Measurements from ENCODE around the gene IRX6.

IRX6 gene

DNA sequence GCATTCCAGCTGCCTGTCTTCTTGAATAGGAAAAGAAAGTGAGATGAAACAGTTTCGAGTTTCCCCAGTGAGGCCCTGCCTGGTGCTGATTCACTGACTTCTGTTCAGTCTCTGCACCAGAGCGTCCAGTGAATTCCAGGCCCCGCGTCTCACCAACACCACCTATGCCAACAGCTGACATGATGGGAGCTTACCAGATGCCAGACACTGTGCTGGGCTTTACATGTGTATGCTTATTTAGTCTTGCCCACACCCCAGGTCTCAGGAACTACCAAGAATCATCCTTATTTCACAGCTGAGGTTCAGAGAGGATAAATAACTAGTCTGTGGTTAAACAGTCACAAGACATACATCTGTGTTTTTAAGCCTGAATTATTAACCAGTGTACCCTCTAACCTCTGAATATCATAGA is 29.1 kb upstream of the IRX6 start:
- Histone ChIP-seq H3K36me3 (ENCODE audit: insufficient read depth, low read length) (no peaks in the 10 kb centered on the region), H3K9me3 (ENCODE audit: insufficient read depth, low read depth, low read length) (no peaks in the 10 kb centered on the region; the same call in 1 of the 2 replicates), H4K20me1 (ENCODE audit: insufficient read depth, low read length, poor library complexity, severe bottlenecking) (no peaks in the 10 kb centered on the region), H3K79me2 (ENCODE audit: insufficient read depth, low read length) (no peaks in the 10 kb centered on the region), H3K4me1 (ENCODE audit: insufficient read depth, low read length, poor library complexity, severe bottlenecking) (peaks cover 11% of the 10 kb centered on the region), H3K9me2 (replicated peaks; ENCODE audit: low read depth, low read length) (no peaks in the 10 kb centered on the region), H3F3A (ENCODE audit: low read depth) (no peaks in the 10 kb centered on the region), H3K27me3 (ENCODE audit: insufficient read depth, low read length, poor library complexity, severe bottlenecking) (no peaks in the 10 kb centered on the region), H3K4me3 (ENCODE audit: low read length, poor library complexity, severe bottlenecking) (no peak overlapping the region), H3K9ac (ENCODE audit: low read depth, low read length, poor library complexity, severe bottlenecking) (no peak overlapping the region), H2AFZ (ENCODE audit: low read length) (no peak overlapping the region), H3K4me2 (ENCODE audit: low read depth, low read length, poor library complexity, severe bottlenecking) (no peak overlapping the region)
- no peak for TF ChIP-seq EZH2phosphoT487 (IDR thresholded peaks at IDR 0.05; ENCODE audit: borderline replicate concordance)
- TF ChIP-seq, protein P1, sequence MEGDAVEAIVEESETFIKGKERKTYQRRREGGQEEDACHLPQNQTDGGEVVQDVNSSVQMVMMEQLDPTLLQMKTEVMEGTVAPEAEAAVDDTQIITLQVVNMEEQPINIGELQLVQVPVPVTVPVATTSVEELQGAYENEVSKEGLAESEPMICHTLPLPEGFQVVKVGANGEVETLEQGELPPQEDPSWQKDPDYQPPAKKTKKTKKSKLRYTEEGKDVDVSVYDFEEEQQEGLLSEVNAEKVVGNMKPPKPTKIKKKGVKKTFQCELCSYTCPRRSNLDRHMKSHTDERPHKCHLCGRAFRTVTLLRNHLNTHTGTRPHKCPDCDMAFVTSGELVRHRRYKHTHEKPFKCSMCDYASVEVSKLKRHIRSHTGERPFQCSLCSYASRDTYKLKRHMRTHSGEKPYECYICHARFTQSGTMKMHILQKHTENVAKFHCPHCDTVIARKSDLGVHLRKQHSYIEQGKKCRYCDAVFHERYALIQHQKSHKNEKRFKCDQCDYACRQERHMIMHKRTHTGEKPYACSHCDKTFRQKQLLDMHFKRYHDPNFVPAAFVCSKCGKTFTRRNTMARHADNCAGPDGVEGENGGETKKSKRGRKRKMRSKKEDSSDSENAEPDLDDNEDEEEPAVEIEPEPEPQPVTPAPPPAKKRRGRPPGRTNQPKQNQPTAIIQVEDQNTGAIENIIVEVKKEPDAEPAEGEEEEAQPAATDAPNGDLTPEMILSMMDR (conservative IDR thresholded peaks at IDR 0.05; ENCODE audit: low read length): no peak

DNA sequence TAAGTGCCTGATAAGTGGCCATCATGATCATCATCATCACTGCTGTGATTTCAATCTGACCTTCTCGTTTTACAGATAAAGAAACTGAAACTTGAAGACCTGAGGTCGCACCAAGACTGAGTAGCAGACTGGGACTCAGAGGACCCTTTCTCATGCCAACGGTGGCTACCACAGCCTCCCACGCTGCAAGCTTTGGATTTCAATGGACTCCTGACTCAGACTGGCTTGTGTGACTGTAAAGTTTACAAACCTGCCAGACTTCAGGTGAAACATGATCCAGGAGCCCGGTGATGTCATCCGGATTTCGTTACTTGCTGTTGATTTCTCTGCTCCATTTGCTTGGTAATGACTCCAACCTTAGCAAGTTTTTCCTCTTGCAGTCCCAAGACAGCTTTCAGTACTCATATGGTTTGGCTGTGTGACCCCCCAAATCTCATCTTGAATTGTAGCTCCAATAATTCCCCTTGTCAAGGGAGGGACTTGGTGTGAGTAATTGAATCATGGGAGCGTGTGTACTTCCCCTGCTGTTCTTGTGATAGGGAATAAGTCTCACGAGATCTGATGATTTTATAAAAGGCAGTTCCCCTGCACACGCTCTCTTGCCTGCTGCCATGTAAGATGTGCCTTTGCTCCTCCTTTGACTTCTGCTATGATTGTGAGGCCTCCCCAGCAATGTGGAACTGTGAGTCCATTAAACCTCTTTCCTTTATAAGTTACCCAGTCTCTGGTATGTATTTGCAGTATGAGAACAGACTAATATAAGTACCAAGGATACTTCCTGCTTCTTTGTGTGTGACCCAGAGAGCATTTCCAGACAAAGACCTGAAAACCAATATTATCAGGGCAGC is 26.7 kb upstream of the IRX6 start:
- TF ChIP-seq, protein P1 (conservative IDR thresholded peaks at IDR 0.05; ENCODE audit: low read length): no peak
- TF ChIP-seq EZH2phosphoT487 (IDR thresholded peaks at IDR 0.05; ENCODE audit: borderline replicate concordance): no peak
- Histone ChIP-seq H3K36me3 (ENCODE audit: insufficient read depth, low read length) (no peaks in the 10 kb centered on the region), H3K4me2 (ENCODE audit: low read depth, low read length, poor library complexity, severe bottlenecking) (no peak overlapping the region), H3K9me2 (replicated peaks; ENCODE audit: low read depth, low read length) (no peaks in the 10 kb centered on the region), H3K79me2 (ENCODE audit: insufficient read depth, low read length) (no peaks in the 10 kb centered on the region), H2AFZ (ENCODE audit: low read length) (no peak overlapping the region), H3K4me1 (ENCODE audit: insufficient read depth, low read length, poor library complexity, severe bottlenecking) (peaks cover 11% of the 10 kb centered on the region), H3K4me3 (ENCODE audit: low read length, poor library complexity, severe bottlenecking) (no peak overlapping the region), H3K9ac (ENCODE audit: low read depth, low read length, poor library complexity, severe bottlenecking) (no peak overlapping the region), H3K27me3 (ENCODE audit: insufficient read depth, low read length, poor library complexity, severe bottlenecking) (no peaks in the 10 kb centered on the region), H3F3A (ENCODE audit: low read depth) (no peaks in the 10 kb centered on the region), H3K9me3 (ENCODE audit: insufficient read depth, low read depth, low read length) (no peaks in the 10 kb centered on the region; the same call in 1 of the 2 replicates), H4K20me1 (ENCODE audit: insufficient read depth, low read length, poor library complexity, severe bottlenecking) (no peaks in the 10 kb centered on the region)

DNA sequence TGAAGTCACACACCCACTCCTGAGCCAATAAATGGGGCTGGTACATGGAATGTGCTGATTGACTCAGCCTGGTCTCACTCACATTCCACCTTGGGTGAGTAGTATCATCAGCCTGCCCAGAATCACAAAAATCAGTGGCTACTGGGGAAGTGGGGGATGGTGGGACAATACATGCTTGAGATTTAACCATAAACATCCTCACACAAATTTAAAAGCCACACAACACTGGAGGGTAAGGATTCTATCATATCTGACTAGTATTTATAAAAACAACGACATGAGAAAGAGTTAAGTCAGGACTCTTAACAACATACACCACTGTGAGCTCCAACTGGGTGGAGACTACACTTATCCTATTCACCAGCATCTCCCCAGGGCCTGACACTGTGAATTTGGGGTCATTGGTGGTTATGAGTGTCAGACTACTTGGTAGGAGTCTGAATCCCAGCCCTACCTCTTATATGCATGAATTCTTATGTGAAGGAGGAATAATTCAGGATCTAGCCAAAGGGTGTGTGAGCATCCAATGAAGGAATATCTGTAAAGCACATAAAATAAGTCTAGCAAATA is 26.0 kb upstream of the IRX6 start:
- no peak overlapping the region for H2AFZ ChIP-seq (ENCODE audit: low read length)
- H3K79me2 ChIP-seq (ENCODE audit: insufficient read depth, low read length): no peaks in the 10 kb centered on the region
- H3K4me2 ChIP-seq (ENCODE audit: low read depth, low read length, poor library complexity, severe bottlenecking): no peak overlapping the region
- no peaks in the 10 kb centered on the region; the same call in 1 of the 2 replicates for H3K9me3 ChIP-seq (ENCODE audit: insufficient read depth, low read depth, low read length)
- TF ChIP-seq, protein P1 (conservative IDR thresholded peaks at IDR 0.05; ENCODE audit: low read length): no peak
- TF ChIP-seq EZH2phosphoT487 (IDR thresholded peaks at IDR 0.05; ENCODE audit: borderline replicate concordance): no peak
- H3K4me1 ChIP-seq (ENCODE audit: insufficient read depth, low read length, poor library complexity, severe bottlenecking): peaks cover 11% of the 10 kb centered on the region
- H3K36me3 ChIP-seq (ENCODE audit: insufficient read depth, low read length): no peaks in the 10 kb centered on the region
- H3K9me2 ChIP-seq (replicated peaks; ENCODE audit: low read depth, low read length): no peaks in the 10 kb centered on the region
- no peaks in the 10 kb centered on the region for H4K20me1 ChIP-seq (ENCODE audit: insufficient read depth, low read length, poor library complexity, severe bottlenecking)
- H3F3A ChIP-seq (ENCODE audit: low read depth): no peaks in the 10 kb centered on the region
- no peak overlapping the region for H3K4me3 ChIP-seq (ENCODE audit: low read length, poor library complexity, severe bottlenecking)
- H3K9ac ChIP-seq (ENCODE audit: low read depth, low read length, poor library complexity, severe bottlenecking): no peak overlapping the region
- no peaks in the 10 kb centered on the region for H3K27me3 ChIP-seq (ENCODE audit: insufficient read depth, low read length, poor library complexity, severe bottlenecking)
